HG03135 (cell line): Measurements from ENCODE around the gene PTPRO.

Experiments
- ATAC-seq: cut with Tn5 transposase; IDR thresholded peaks from one replicate; pipeline ENCODE4 v1.9.1; 2021; ENCODE audit warnings: mild to moderate bottlenecking, moderate library complexity; ENCODE audit not compliant: unreplicated experiment

PTPRO gene

GRCh38 chr12:15550793-15551192 is 228.5 kb downstream of the PTPRO start:
- no peak for ATAC-seq

- no peak for ATAC-seq
Observed at GRCh38 chr12:15555446-15555845, 233.1 kb downstream of the PTPRO start.

- no peak for ATAC-seq
Observed at GRCh38 chr12:15556411-15557102, 234.2 kb downstream of the PTPRO start.

DNA sequence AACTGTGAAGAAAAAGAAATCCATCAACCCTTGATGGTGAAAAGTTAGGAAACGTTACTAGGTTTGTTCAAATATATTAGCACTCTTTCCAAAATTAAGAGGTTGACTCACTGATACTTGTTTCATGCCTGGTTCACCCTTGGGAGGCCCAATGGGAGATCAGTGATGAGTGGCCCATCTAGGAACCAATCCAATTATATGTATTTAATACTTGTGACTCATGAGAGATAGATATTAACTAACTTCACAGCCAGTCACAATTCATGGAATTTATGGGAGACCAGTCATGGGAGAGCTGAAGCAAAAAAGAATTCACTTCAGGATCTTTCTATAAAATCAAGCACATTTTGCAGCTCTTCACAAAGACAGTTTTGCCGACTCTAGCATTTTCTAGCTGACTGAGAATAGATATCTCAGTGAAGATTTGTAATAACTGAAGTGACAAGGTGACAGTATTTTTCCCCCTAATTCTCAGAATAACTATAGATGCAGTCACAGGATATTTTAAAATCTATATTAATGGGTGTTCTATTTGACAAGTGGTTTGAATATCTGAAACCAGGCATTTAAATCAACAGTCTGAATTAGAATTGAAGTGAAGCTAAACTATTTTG is 236.7 kb downstream of the PTPRO start:
- ATAC-seq = no peak

GRCh38 chr12:15561396-15561795 is 239.1 kb downstream of the PTPRO start:
- no peak for ATAC-seq

DNA sequence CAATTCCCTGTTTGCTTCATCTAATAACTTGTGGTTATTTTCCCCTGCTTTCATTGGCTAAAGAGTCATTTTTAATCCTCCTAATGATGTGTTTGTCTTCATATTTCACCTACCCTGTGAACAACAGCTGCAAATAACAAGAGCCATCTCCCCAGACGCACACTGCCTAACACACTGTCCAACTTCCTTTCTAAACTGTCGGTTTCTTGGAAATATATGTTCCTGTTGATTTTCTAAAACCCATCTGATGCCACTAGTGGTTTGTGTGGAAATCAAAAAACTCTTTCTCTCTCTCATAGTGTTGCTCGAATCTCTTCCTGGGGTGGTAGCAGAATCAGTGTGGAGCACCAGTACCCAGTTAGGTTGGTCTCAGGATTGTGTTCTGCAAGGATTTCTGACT is 240.0 kb downstream of the PTPRO start:
- no peak for ATAC-seq

- ATAC-seq = peak; percentile 77
Observed at GRCh38 chr12:15563663-15564062, 241.4 kb downstream of the PTPRO start.

DNA sequence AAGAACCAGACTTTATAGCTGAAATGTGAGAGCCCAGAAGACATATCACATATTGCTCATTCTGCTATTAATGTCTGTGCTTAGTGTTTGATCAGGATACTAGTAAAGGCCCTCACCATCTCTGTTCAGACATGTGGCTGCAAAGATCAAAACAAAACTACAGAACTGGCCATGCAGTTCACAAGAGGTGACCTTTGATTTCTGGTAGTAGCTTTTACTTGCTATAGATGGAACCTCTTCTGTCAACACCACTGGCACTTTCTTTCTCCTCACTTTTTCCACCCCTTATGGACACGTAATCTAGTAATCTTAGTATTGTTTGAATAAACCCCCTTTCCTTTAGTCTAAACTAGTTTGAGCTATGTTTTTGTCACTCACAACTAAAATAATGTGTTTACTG is 252.0 kb downstream of the PTPRO start:
- no peak for ATAC-seq

DNA sequence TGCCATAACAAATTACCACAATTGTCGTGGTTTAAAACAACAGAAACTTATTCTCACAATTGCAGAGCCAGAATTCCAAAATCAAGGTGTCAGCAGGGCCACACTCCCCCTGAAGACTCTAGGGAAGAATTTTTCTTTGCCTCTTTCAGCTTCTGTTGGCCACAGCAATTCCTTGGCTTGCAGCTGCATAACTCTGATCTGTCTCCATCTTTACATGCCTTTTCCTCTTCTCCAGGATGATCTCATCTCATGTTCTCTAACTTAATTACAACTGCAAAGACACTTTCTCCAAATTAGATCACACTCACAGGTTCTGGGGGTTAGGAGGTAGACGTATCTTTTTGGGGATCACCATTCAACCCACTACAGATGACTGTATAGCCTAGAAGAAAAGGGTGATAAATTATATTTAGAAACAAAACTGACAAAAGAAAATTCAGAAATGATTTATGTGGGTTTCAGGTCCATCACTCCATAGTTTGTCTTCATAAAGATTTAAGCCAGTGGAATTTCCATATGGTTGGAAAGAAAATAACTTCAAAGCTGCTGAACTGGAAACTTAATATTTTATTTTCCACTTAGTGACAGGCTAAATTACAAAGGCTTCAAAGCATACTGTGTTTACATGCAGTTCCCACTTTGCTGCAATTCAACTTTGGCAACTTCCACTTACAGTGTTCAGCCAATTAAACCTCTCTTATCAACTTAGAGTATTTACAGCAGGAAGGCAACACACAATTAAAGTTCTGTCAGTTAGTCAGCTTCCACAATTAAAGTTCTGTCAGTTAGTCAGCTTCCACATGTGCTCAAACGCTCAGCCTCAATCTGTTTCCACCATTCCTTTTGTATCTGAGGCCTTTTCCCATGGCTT is 253.6 kb downstream of the PTPRO start:
- no peak for ATAC-seq

- ATAC-seq = no peak
Observed at GRCh38 chr12:15580431-15580830, 258.1 kb downstream of the PTPRO start.

DNA sequence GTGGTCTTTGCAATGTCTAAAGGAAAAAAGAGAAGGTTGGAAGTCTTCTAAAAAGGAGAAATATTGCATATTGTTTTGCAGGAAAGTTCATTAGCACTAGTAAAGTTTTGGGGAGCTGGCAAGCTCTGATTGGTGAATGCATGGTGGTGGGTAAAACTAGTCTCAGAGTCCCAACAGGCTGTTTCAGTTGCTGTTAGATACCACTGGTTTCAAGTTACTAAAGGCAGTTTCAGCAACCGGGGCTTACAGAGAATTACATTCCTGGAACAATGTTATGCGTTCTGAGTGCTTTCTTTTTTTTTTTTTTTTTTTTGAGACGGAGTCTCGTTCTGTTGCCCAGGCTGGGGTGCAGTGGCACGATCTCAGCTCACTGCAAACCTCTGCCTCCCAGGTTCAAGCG is 258.7 kb downstream of the PTPRO start:
- no peak for ATAC-seq

GRCh38 chr12:15583804-15584203 is 261.5 kb downstream of the PTPRO start:
- ATAC-seq = no peak

DNA sequence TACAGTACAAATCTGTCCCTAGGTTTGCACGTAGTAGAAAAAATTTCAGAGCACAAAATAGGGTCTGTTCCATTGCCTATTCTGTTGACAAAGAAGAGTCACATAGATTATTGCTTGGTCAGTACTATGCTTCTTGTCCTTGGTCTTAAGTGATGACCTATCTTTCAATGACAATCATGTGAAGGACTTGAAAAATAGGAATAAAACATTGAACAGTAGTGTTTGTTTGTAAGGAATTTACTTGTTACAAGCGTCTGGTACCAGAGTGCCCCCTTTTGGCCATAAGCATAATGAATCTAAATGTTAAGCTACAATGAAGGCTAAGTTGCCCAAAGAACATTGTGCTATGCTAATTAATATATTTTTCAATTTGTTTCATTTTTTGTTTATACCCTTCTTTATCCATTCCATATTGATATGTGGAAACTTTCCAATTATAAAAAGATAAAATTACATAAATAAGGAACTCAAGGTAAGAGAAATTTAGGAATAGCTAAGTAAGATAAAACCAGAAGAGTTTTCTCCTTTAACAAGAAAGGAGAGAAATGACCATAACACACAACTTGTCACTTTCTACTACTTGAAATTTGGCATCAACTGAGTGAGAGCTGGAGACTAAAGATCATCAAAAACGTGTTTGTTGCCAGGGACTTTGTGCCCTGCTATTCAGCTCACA is 262.2 kb downstream of the PTPRO start:
- no peak for ATAC-seq

- ATAC-seq = no peak
Observed at GRCh38 chr12:15589328-15590032, 267.2 kb downstream of the PTPRO start.

DNA sequence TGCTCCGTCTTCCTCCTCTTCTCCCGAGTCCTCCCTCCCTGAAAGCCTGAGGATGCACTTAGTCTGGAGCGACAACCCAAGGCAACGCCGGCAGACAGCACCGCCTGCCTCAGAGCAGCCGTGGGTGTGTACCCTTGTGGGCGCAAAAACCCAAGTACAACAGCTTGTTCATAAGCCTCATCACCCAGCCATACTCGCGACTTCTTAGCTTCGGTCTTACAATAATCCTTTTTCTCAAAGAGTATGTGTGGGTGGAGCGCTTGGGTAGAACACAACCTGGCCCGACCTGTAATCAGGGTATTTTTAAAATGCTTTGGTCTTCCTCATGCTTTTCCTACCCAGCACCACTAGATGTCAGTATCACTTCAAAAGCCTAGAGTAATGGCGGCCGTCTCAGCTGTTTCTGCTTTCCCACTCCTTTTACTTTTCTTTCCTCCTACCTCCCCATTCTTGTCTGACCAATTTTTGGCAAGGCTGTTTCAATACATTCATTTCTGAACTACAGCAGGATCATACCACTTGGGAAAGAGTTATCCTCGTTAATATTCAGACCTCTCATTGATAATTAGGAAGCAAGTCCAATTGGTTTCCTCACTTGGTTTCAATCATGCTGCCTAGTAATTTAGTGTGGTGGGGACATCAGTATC is 268.0 kb downstream of the PTPRO start:
- ATAC-seq = peak; percentile 95

- no peak for ATAC-seq
Observed at GRCh38 chr12:15591811-15592210, 269.5 kb downstream of the PTPRO start.

DNA sequence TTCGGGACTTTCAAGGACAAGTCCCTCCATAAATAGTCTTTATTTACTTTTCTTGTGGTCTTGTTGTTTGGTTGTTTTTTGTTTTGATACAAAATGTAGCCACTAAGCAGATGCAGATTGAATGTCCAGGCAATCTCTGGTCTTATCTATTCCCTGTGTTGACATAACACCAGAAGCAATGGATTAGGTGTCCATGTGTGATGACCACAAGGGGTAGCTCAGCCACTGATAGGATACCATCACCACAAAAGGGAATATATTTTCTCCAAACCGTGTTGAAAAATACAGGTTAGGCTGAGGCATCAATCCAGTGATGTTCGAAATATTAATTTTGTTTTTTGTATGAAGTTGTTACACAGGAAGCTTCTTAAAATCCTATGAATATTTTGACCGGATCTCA is 270.6 kb downstream of the PTPRO start:
- no peak for ATAC-seq

DNA sequence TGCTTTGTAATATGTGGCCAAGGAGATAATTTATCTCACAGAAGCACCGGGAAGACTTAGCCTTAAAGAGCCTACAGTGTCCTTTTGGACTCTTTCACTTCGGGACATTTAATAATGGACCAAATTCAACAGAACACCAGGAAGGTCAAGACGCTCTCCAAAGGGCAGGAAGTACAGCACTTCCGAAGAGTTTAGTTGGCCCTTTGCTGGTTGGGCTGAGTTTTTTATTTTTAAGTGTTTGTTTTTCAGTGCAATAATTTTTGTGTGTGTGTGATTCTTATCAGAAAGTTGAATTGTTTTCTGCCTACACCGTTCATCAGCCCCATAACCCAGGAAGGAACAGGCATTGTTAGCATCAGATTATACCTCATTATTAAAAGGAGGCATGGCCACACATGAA is 273.9 kb downstream of the PTPRO start:
- ATAC-seq = no peak

DNA sequence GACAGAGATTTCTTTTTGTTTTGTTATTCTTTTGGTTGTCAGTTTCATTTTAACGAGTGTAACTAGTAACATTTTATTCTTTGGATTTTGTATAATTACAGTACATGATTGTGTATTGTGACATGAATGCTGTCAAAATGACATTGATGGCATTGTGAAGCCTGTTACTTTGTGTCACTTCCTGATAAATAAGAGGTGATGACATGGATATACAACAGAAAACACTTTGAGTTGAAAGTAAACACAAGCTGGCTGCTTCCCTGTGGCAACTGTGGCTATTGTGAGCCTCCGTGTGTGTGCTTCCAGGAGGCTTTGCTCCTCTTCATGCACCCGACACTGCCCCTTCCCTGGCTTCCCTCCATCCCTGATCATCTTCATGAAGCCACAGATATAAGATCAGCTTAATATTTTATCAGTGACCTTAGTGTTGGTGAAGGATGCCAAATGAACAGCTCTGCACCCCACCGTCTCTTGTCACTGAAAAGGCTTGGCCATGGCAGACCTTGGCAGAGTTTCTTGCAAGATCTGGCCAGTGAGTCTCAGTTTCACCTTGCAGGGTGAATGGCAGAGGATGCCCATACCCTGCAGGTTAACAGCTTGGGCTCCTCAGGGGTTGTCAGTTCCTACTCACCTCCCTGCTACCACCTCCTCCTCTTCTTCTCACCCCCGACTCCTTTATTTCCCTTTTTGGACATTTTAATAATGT is 275.0 kb downstream of the PTPRO start:
- ATAC-seq = no peak
